Central memory CD8-positive, alpha-beta T cell (primary cell): ENCODE data around the gene PLA2G2E.
"Not testable (repeated sequence)": the region's sequence is repeated elsewhere in the genome, so short reads cannot be mapped to it uniquely, and the experiment has no call there.

ENCODE experiments used
- ATAC-seq: fragments of 150-1000 bp; cut with Tn5 transposase; replicated peaks from 2 replicates; pipeline ENCODE4 v1.10.0; 2022; ENCODE audit warnings: mild to moderate bottlenecking, moderate FRiP score, moderate number of reproducible peaks; ENCODE audit not compliant: poor library complexity, severe bottlenecking; ENCODE audit errors: extremely low read depth
- DNase-seq, 2 donors: peaks; one replicate each; pipeline ENCODE4 v3.0.0; 2021; ENCODE audit warnings: low spot score in 2 of 2
- H3K27ac Mint-ChIP-seq: one replicate; pipeline ENCODE4 v1.8.0; 2022; ENCODE audit warnings: low read depth, mild to moderate bottlenecking, moderate library complexity, mixed read lengths
- H3K27me3 Mint-ChIP-seq: one replicate; pipeline ENCODE4 v1.8.0; 2022; ENCODE audit warnings: mixed read lengths
- H3K36me3 Mint-ChIP-seq: one replicate; pipeline ENCODE4 v1.8.0; 2022; ENCODE audit warnings: mild to moderate bottlenecking, moderate library complexity, mixed read lengths; ENCODE audit not compliant: insufficient read depth
- H3K4me1 Mint-ChIP-seq: one replicate; pipeline ENCODE4 v1.8.0; 2022; ENCODE audit warnings: mixed read lengths
- H3K4me3 Mint-ChIP-seq: one replicate; pipeline ENCODE4 v1.8.0; 2022; ENCODE audit warnings: mild to moderate bottlenecking, moderate library complexity, mixed read lengths
- H3K9me3 Mint-ChIP-seq: one replicate; pipeline ENCODE4 v1.8.0; 2022; ENCODE audit warnings: mixed read lengths

PLA2G2E gene

GRCh38 chr1:19893687-19894086 is 29.7 kb downstream of the PLA2G2E start:
- Mint-ChIP-seq H3K27ac (no peak overlapping the region), H3K4me3 (no peak overlapping the region), H3K4me1 (peaks cover 28% of the 10 kb centered on the region), H3K36me3 (peaks cover 42% of the 10 kb centered on the region), H3K9me3 (no peaks in the 10 kb centered on the region), H3K27me3 (no peaks in the 10 kb centered on the region)
- ATAC-seq (no peak), DNase-seq (no peak)

DNA sequence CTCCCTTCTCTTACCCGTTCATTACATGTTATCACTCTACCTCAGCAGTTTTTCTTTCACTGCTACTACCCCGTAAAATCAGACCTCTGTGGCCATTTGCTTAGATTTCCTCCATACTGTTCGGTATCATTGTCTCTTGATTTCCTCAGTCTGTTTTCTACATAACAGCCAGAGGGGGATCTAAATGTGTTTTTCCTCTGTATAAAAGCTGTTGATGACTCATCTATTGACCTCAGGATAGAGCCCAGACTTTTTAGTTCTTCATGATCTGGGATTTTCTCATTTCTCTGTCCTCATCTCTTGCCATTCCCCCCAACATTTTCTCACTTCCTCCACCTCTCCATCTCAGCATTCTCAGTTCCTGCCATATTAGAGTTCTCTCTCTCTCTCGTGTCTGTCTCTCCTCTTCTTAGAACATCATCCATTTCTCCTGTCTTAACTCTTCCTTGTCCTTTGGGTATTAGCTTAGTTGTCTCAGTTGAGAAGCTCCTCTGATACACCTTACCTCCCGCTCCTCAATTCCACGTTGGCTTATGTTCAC is 30.7 kb downstream of the PLA2G2E start:
- DNase-seq = no peak
- Mint-ChIP-seq H3K36me3 (peaks cover 39% of the 10 kb centered on the region), H3K4me3 (no peak overlapping the region), H3K9me3 (no peaks in the 10 kb centered on the region), H3K27ac (no peak overlapping the region), H3K27me3 (no peaks in the 10 kb centered on the region), H3K4me1 (peaks cover 38% of the 10 kb centered on the region)
- no peak for ATAC-seq

DNA sequence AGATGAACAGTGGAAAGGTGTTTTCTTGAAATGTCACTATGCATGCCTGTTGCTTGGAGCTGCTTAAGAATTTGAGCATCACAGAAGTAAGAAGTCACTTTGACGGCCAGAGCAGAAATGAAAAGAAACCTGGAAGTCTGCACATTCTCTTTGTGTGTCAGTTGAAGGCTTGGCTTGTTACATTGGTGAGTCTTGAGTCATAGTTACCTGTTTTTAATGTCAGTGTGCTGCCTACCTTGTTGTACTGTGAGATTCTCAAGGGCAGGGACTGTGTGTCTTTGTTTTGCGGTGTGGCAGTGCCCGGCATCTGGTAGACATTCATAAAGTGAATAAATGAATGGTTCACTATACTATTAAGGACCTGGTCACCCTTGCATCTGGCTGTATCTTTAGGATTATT is 31.3 kb downstream of the PLA2G2E start:
- Mint-ChIP-seq H3K9me3 (no peaks in the 10 kb centered on the region), H3K4me3 (no peak overlapping the region), H3K4me1 (peaks cover 43% of the 10 kb centered on the region), H3K27ac (no peak overlapping the region), H3K36me3 (peaks cover 35% of the 10 kb centered on the region), H3K27me3 (no peaks in the 10 kb centered on the region)
- DNase-seq (no peak), ATAC-seq (no peak)

DNA sequence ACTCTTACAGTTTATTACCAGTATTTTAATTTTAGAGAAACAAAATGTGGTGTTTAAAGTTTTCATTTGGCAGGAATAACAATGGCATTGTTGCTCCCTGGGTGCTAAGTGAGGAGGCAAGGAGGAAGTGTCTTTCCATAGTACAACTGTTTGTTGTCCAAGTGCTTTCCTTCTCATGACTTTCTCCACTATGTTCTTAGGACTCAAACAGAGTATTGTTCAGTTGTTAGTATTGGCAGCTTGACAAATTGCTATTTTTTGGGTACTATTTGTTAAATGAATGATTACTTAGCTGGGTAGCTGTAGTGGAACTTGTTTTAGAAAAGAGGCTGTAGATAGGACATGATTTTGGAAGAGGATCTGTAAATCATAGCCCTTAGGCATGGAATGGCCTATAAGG is 33.8 kb downstream of the PLA2G2E start:
- H3K27ac Mint-ChIP-seq = no peak overlapping the region
- no peak for DNase-seq
- ATAC-seq = no peak
- H3K9me3 Mint-ChIP-seq = no peaks in the 10 kb centered on the region
- peaks cover 54% of the 10 kb centered on the region for H3K4me1 Mint-ChIP-seq
- no peaks in the 10 kb centered on the region for H3K27me3 Mint-ChIP-seq
- no peak overlapping the region for H3K4me3 Mint-ChIP-seq
- H3K36me3 Mint-ChIP-seq = peaks cover 25% of the 10 kb centered on the region

GRCh38 chr1:19888112-19888511 is 35.3 kb downstream of the PLA2G2E start:
- Mint-ChIP-seq H3K4me3 (no peak overlapping the region), H3K4me1 (peaks cover 68% of the 10 kb centered on the region), H3K36me3 (peaks cover 21% of the 10 kb centered on the region), H3K27ac (no peak overlapping the region), H3K27me3 (no peaks in the 10 kb centered on the region), H3K9me3 (no peaks in the 10 kb centered on the region)
- ATAC-seq (no peak), DNase-seq (no peak)

DNA sequence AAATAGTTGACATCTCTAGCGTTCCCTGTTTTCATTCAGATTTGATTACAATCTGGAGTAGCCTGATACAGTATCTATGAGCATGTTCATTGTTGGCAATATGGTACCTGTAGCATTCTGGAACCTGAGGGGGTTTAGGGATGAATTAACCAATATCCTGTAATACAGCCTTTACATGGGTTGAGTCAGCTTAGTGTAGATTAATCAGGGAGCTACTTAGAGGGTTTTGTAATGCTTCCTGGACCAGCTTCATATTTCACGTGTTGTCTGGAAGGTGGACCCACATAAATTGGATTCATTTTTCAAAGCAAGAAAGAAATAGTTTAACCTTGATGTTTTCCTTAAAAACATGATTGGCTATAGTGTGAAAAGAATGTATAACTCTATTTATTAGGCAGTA is 37.6 kb downstream of the PLA2G2E start:
- H3K4me3 Mint-ChIP-seq = no peak overlapping the region
- H3K9me3 Mint-ChIP-seq = no peaks in the 10 kb centered on the region
- H3K27me3 Mint-ChIP-seq = no peaks in the 10 kb centered on the region
- peaks cover 9% of the 10 kb centered on the region for H3K36me3 Mint-ChIP-seq
- no peak overlapping the region for H3K27ac Mint-ChIP-seq
- DNase-seq (no peak), ATAC-seq (no peak)
- H3K4me1 Mint-ChIP-seq = peaks cover 67% of the 10 kb centered on the region

- DNase-seq = no peak
- Mint-ChIP-seq H3K4me3 (peak overlapping the region; percentile 83), H3K4me1 (peaks cover 55% of the 10 kb centered on the region), H3K27ac (no peak overlapping the region), H3K9me3 (no peaks in the 10 kb centered on the region), H3K27me3 (peaks cover 4% of the 10 kb centered on the region), H3K36me3 (peaks cover 4% of the 10 kb centered on the region)
- no peak for ATAC-seq
Observed at GRCh38 chr1:19884312-19884711, 39.1 kb downstream of the PLA2G2E start.

- H3K27me3 Mint-ChIP-seq = peaks cover 22% of the 10 kb centered on the region
- peaks cover 40% of the 10 kb centered on the region for H3K4me1 Mint-ChIP-seq
- DNase-seq = peak; percentile 89 to 96
- peak; percentile 99 for ATAC-seq
- peaks cover 4% of the 10 kb centered on the region for H3K36me3 Mint-ChIP-seq
- peak within 1 kb of the TSS; percentile 36 for H3K27ac Mint-ChIP-seq
- H3K9me3 Mint-ChIP-seq = no peaks in the 10 kb centered on the region
- H3K4me3 Mint-ChIP-seq = peak within 1 kb of the TSS; percentile 83
Observed at GRCh38 chr1:19882111-19883071, 41.0 kb downstream of the PLA2G2E start, which contains the start of gene OTUD3. OTUD3 (plus strand) TSS chr1:19882395; CDS start chr1:19882514, 119 bp downstream.

DNA sequence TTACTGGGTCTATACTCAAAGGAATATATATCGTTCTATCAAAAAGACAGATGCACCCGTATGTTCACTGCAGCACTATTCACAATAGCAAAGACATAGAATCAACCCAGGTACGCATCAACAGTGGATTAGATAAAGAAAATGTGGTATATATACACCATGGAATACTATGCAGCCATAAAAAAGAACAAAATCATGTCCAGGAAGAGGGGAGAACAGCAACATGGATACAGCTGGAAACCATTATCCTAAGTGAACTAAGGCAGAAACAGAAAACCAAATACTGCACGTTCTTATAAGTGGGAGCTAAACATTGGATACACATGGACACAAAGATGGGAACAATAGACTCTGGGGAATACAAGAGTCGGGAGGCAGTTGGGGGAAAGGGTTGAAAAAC is 42.6 kb downstream of the PLA2G2E start:
- not testable (repeated sequence) for H3K36me3 Mint-ChIP-seq, DNase-seq, H3K9me3 Mint-ChIP-seq, H3K4me3 Mint-ChIP-seq, H3K27ac Mint-ChIP-seq, ATAC-seq
- Mint-ChIP-seq H3K4me1 (peaks cover 38% of the 10 kb centered on the region), H3K27me3 (peaks cover 38% of the 10 kb centered on the region)

DNA sequence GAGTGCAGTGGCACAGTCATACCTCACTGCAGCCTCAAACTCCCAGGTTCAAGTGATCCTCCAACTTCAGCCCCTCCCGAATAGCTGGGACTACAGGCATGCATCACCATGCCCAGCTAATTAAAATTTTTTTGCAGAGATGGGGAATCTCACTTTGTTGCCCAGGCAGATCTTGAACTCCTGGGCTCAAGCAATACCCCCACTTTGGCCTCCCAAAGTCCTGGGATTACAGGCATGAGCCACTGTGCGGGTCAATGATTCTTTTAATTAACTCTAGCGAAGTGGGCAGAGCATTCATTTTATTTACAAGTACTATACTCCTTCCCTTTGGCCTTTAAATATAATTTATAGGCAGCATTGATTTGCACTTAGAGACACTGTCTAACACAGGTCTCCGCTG is 43.8 kb downstream of the PLA2G2E start:
- Mint-ChIP-seq H3K4me1 (peaks cover 27% of the 10 kb centered on the region), H3K4me3 (no peak overlapping the region), H3K27me3 (peaks cover 46% of the 10 kb centered on the region), H3K27ac (no peak overlapping the region), H3K36me3 (peaks cover 4% of the 10 kb centered on the region), H3K9me3 (no peaks in the 10 kb centered on the region)
- no peak for DNase-seq
- ATAC-seq = no peak

GRCh38 chr1:19879227-19879626 is 44.2 kb downstream of the PLA2G2E start:
- no peak for ATAC-seq
- peaks cover 4% of the 10 kb centered on the region for H3K36me3 Mint-ChIP-seq
- H3K9me3 Mint-ChIP-seq = no peaks in the 10 kb centered on the region
- H3K27me3 Mint-ChIP-seq = peaks cover 51% of the 10 kb centered on the region
- H3K4me3 Mint-ChIP-seq = no peak overlapping the region
- H3K27ac Mint-ChIP-seq = no peak overlapping the region
- peaks cover 22% of the 10 kb centered on the region for H3K4me1 Mint-ChIP-seq
- DNase-seq = no peak

GRCh38 chr1:19878637-19878985 is 44.8 kb downstream of the PLA2G2E start:
- peaks cover 16% of the 10 kb centered on the region for H3K4me1 Mint-ChIP-seq
- peaks cover 4% of the 10 kb centered on the region for H3K36me3 Mint-ChIP-seq
- no peak overlapping the region for H3K4me3 Mint-ChIP-seq
- no peak for DNase-seq
- no peaks in the 10 kb centered on the region for H3K9me3 Mint-ChIP-seq
- H3K27ac Mint-ChIP-seq = no peak overlapping the region
- no peak for ATAC-seq
- H3K27me3 Mint-ChIP-seq = peaks cover 57% of the 10 kb centered on the region
